Coronary artery (tissue), 2 donors: Measurements from ENCODE around the gene TTI1.

ENCODE experiments used
- DNase-seq: peaks from one replicate; pipeline ENCODE4 v3.0.0-alpha.2; 2017; ENCODE audit warnings: low spot score
- H3K27ac ChIP-seq, 2 donors: fragments of 200-600 bp; sonication (generic); one replicate each; pipeline ENCODE4 v1.5.1; 2016 to 2019
- H3K4me3 ChIP-seq: fragments of 200-600 bp; sonication (generic); 2 replicates; pipeline ENCODE4 v1.5.1; 2016; ENCODE audit warnings: mild to moderate bottlenecking, moderate library complexity
- TF ChIP-seq, protein P1 (sequence below): fragments of 200-600 bp; sonication (generic); IDR thresholded peaks from one replicate; pipeline ENCODE4 v1.5.1; 2019; ENCODE audit warnings: antibody characterized with exemption

Gene TTI1

DNA sequence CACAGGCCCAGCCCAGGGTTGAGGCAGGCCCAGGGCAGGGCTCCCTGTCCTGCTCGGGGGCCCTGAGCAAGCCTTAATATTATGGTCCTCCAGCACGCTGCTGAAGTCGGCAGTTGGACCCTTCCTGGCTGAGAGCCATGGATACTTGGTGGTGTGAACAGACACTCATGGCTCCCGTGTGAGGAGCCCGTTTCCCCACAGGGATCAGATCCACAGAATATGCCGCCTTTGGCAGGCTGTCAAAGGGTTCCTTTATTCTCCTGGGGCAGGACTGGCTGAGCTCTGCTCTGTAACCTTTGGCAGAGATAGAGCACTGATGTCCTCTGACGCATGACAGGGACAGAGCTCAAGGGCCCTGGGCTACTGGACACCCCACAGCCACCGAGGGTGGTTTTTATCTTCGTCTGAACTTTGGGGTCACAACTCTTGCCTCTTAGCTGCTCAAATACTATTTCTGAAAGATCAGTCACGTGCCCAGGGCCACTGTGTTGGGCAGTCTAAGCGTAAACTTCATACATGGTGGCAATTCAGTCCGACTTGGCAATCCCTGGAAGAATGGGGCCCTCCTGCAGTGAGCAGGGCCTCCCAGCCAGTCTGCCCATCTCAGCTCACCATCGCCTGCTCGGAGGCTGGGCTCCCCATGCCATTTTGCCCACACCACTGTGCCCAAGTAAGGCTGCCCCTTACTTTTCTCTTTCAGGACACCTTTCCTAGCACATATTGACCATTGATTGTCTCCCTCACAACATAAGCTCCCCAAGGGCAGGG is 49.1 kb downstream of the TTI1 start:
- no peak for DNase-seq
- no peak overlapping the region for H3K4me3 ChIP-seq
- TF ChIP-seq, protein P1, sequence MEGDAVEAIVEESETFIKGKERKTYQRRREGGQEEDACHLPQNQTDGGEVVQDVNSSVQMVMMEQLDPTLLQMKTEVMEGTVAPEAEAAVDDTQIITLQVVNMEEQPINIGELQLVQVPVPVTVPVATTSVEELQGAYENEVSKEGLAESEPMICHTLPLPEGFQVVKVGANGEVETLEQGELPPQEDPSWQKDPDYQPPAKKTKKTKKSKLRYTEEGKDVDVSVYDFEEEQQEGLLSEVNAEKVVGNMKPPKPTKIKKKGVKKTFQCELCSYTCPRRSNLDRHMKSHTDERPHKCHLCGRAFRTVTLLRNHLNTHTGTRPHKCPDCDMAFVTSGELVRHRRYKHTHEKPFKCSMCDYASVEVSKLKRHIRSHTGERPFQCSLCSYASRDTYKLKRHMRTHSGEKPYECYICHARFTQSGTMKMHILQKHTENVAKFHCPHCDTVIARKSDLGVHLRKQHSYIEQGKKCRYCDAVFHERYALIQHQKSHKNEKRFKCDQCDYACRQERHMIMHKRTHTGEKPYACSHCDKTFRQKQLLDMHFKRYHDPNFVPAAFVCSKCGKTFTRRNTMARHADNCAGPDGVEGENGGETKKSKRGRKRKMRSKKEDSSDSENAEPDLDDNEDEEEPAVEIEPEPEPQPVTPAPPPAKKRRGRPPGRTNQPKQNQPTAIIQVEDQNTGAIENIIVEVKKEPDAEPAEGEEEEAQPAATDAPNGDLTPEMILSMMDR, result no peak
- no peak overlapping the region for H3K27ac ChIP-seq

DNA sequence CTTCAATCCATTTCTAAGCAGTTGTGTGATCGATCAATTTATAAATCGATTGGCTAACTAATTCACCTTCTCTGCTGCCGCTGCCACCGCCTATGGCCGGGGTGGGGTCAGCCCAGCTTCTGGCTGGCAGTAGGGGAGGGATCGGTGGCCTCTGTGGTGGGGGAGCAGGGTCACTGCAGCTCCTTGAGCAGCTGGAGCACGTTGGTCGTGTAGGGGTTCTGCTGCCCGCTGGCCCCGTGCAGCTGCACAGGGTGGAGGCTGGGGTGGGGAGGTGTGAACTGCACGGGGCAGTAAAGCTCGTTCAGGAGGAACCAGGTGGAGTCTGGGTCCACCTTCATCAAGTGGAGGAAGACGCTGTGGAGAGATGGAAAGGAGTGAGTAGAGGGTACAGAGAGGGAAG is 50.0 kb downstream of the TTI1 start:
- Histone ChIP-seq H3K4me3 (no peak overlapping the region), H3K27ac (no peak overlapping the region)
- no peak for DNase-seq
- TF ChIP-seq, protein P1, result no peak

DNA sequence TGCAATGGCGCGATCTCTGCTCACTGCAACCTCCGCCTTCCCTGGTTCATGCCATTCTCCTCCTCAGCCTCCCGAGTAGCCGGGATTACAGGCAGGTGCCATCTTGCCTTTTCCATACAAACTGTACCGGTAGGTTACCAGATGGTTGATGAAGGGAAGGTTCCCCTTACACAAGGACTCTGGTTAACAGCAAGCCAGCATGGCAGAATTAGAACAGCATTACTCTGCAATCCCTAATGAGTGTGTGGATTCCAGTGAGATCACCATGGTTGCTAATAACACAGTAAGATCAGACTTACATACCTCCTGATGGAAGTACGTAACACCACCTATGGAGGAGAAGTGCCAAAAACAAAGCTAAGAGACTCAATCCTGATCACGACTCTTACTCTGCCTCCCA is 51.7 kb downstream of the TTI1 start:
- H3K4me3 ChIP-seq, result no peak overlapping the region
- no peak for DNase-seq

DNA sequence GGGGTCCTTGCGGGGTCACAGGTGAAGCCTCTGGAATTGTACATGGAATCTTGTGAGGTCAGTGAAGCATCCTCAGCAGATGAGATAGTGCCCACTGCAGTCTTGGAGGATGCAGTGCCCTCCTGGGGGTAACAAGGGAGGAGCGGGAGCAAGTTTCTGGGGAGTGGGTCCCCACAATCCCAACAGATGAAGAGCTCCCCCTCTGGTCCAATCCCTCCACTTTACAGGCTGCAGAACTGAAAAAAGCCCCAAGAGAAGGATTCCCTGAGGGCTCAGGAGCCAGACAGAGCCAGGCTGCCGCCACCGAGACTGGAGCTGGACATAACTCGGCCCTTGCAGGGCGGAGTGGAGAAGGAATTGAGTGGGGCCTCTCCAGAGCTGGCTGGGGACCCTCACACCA is 52.4 kb downstream of the TTI1 start:
- TF ChIP-seq, protein P1, result no peak
- Histone ChIP-seq H3K4me3 (no peak overlapping the region), H3K27ac (no peak overlapping the region)
- DNase-seq, result no peak

More for the DNA sequence above, 51.7 kb downstream of the TTI1 start:
- H3K27ac ChIP-seq, result no peak overlapping the region
- TF ChIP-seq, protein P1, result no peak

DNA sequence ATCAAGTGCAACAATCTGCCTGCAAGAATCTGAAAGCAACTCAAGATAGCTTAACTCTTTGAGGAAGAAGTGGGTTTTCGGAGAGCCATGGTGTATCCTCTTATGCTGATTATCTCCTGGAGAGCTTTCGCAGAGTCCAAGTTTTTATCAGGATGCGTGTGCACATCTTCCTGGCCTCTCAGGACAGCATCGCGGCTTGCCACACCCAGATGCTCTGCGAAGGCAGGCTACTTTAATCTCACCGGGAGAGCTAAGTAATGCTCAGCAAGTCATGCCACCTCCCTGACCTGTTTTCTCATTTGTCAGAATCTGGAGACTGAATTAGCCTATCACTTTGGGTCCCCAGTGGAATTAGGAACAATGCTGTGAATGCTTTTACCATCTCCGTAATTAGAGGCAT is 52.9 kb downstream of the TTI1 start:
- Histone ChIP-seq H3K4me3 (no peak overlapping the region), H3K27ac (no peak overlapping the region)
- DNase-seq, result no peak
- TF ChIP-seq, protein P1, result no peak

DNA sequence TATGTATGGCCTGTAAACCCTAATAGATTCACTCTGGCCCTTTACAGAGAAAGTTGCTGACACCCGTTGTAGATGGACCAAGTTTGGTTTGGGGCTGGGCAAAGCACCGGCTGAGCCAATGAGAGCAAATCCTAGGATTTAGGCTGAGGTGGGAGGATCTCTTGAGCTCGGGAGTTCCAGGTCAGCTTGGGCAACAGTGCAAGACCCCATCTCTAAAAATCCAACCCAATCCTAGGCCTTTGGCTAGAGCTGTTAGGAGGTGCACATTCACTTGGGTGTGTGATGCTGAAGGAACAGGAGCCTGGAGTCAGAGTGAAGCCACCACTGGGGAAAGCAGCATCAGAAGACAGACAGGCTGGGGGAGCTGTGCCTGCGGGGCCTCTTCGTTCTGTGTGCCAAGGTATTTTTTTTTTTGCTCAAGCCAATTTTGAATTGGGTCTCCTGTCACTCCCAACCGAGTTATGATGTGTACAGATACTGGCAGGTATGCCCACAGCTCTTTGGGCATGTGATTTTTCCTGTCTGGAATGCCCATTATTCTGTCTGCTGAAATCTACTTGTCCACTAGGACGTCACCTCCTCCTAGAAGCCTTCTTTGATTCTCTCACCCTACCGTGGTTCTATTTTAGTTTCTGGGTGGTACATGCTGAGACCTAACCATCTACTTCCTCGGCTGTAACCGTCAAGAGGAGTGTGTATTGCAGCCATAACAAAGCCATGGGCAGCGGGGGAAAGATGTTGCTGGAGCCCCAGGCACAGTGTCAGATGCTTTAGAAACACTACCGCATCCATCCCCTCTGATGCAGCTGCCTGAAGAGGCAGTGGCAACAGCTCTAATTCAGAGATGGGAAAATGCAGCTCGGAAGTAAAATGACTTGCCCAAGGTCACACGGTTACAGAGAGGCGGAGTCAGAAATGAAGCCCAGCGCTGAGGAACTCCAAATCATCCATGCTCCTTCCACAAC is 54.0 kb downstream of the TTI1 start:
- no peak for DNase-seq
- TF ChIP-seq, protein P1, result no peak
- Histone ChIP-seq H3K27ac (no peak overlapping the region), H3K4me3 (no peak overlapping the region)
